ENCODE measurements around the gene EFCAB7. TPM values are rescaled to one million over a fixed set of nuclear protein-coding genes. Genes with fewer than 3 reads are reported as not detected.
"Not testable (repeated sequence)": the region's sequence is repeated elsewhere in the genome, so short reads cannot be mapped to it uniquely, and the experiment has no call there.

EFCAB7 gene
- total RNA-seq, 2 experiments from 2014 or later = 5.7 to 8.9 TPM

DNA sequence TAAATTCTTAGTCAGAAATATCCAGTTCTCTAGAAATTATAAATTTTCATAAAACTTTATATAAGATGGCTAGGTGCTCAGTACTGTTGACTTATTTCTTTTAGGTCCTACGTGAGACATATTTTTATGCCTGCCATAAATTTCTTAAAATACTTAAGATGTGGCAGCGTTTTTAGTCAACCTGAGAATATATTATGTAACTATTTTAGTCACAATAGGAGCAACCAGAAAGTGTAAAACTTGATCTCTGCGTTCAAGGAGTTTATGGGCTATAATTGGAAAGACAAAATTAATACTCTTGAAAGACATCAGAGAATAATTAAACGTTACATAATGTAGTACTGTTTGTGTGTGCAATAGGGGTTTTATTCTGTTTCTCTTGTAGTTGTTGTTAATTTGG lies 45.7 kb downstream of the EFCAB7 start:
- H3K27me3 ChIP-seq (ENCODE audit: control insufficient read depth in 1 of 2, insufficient read depth in 2 of 2, low read length in 2 of 2) = no peaks in the 10 kb centered on the region
- no peaks in the 10 kb centered on the region for H3K4me1 Mint-ChIP-seq (ENCODE audit: low read depth)
- H3K27me3 Mint-ChIP-seq = no peaks in the 10 kb centered on the region
- no peak overlapping the region for H3K27ac Mint-ChIP-seq
- ChIA-PET POLR2A (no interaction called here), CTCF (no interaction called here)
- intact Hi-C loops (cut with DNase I, micrococcal nuclease) = no loop called here
- H3K4me3 Mint-ChIP-seq = no peak overlapping the region
- H3K27ac ChIP-seq (ENCODE audit: low read depth in 1 of 2, low read length in 2 of 2) = no peak overlapping the region
- ATAC-seq (ENCODE audit: poor library complexity) = no peak
- no peaks in the 10 kb centered on the region for H3K9me3 Mint-ChIP-seq
- H3K36me3 Mint-ChIP-seq (ENCODE audit: low read depth) = no peaks in the 10 kb centered on the region
- H3K9me3 ChIP-seq (ENCODE audit: control insufficient read depth in 1 of 2, insufficient read depth in 1 of 2, low read length in 2 of 2) = no peaks in the 10 kb centered on the region
- no peak overlapping the region for H3K4me3 ChIP-seq (ENCODE audit: low read length)
- no peaks in the 10 kb centered on the region for H3K4me1 ChIP-seq (ENCODE audit: insufficient read depth, low read length)
- TF ChIP-seq, protein P1, sequence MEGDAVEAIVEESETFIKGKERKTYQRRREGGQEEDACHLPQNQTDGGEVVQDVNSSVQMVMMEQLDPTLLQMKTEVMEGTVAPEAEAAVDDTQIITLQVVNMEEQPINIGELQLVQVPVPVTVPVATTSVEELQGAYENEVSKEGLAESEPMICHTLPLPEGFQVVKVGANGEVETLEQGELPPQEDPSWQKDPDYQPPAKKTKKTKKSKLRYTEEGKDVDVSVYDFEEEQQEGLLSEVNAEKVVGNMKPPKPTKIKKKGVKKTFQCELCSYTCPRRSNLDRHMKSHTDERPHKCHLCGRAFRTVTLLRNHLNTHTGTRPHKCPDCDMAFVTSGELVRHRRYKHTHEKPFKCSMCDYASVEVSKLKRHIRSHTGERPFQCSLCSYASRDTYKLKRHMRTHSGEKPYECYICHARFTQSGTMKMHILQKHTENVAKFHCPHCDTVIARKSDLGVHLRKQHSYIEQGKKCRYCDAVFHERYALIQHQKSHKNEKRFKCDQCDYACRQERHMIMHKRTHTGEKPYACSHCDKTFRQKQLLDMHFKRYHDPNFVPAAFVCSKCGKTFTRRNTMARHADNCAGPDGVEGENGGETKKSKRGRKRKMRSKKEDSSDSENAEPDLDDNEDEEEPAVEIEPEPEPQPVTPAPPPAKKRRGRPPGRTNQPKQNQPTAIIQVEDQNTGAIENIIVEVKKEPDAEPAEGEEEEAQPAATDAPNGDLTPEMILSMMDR (IDR thresholded peaks at IDR 0.05) = no peak
- no peak for DNase-seq
- no peaks in the 10 kb centered on the region for H3K36me3 ChIP-seq (ENCODE audit: insufficient read depth, low read length)

GRCh38 chr1:63569640-63570316 lies 46.5 kb downstream of the EFCAB7 start:
- H3K4me1 Mint-ChIP-seq (ENCODE audit: low read depth) = no peaks in the 10 kb centered on the region
- H3K9me3 Mint-ChIP-seq = no peaks in the 10 kb centered on the region
- Histone ChIP-seq H3K4me1 (ENCODE audit: insufficient read depth, low read length) (no peaks in the 10 kb centered on the region), H3K27ac (ENCODE audit: low read depth in 1 of 2, low read length in 2 of 2) (no peak overlapping the region), H3K27me3 (ENCODE audit: control insufficient read depth in 1 of 2, insufficient read depth in 2 of 2, low read length in 2 of 2) (no peaks in the 10 kb centered on the region), H3K36me3 (ENCODE audit: insufficient read depth, low read length) (no peaks in the 10 kb centered on the region), H3K9me3 (ENCODE audit: control insufficient read depth in 1 of 2, insufficient read depth in 1 of 2, low read length in 2 of 2) (no peaks in the 10 kb centered on the region), H3K4me3 (ENCODE audit: low read length) (no peak overlapping the region)
- no peaks in the 10 kb centered on the region for H3K27me3 Mint-ChIP-seq
- CTCF ChIA-PET = no interaction called here
- intact Hi-C loops (cut with DNase I, micrococcal nuclease) = no loop called here
- POLR2A ChIA-PET = interaction anchor here (2.0 kb wide), 1 partner anchor 23 kb away, joined by 5 read pairs; the partner anchor contains the start of gene PGM1
- H3K27ac Mint-ChIP-seq = no peak overlapping the region
- H3K4me3 Mint-ChIP-seq = no peak overlapping the region
- no peaks in the 10 kb centered on the region for H3K36me3 Mint-ChIP-seq (ENCODE audit: low read depth)
- TF ChIP-seq, protein P1 (IDR thresholded peaks at IDR 0.05) = no peak
- DNase-seq = no peak
- no peak for ATAC-seq (ENCODE audit: poor library complexity)

- ATAC-seq (ENCODE audit: poor library complexity); H3K4me3 Mint-ChIP-seq; H3K9me3 ChIP-seq (ENCODE audit: control insufficient read depth in 1 of 2, insufficient read depth in 1 of 2, low read length in 2 of 2); H3K27ac Mint-ChIP-seq; H3K27ac ChIP-seq (ENCODE audit: low read depth in 1 of 2, low read length in 2 of 2); H3K4me1 Mint-ChIP-seq (ENCODE audit: low read depth); CTCF ChIA-PET; H3K36me3 Mint-ChIP-seq (ENCODE audit: low read depth); H3K9me3 Mint-ChIP-seq; H3K36me3 ChIP-seq (ENCODE audit: insufficient read depth, low read length); H3K27me3 Mint-ChIP-seq; POLR2A ChIA-PET; H3K27me3 ChIP-seq (ENCODE audit: control insufficient read depth in 1 of 2, insufficient read depth in 2 of 2, low read length in 2 of 2); intact Hi-C loops (cut with DNase I, micrococcal nuclease); DNase-seq; H3K4me1 ChIP-seq (ENCODE audit: insufficient read depth, low read length); H3K4me3 ChIP-seq (ENCODE audit: low read length): not testable (repeated sequence)
Observed at GRCh38 chr1:63572686-63573085, 49.4 kb downstream of the EFCAB7 start.

DNA sequence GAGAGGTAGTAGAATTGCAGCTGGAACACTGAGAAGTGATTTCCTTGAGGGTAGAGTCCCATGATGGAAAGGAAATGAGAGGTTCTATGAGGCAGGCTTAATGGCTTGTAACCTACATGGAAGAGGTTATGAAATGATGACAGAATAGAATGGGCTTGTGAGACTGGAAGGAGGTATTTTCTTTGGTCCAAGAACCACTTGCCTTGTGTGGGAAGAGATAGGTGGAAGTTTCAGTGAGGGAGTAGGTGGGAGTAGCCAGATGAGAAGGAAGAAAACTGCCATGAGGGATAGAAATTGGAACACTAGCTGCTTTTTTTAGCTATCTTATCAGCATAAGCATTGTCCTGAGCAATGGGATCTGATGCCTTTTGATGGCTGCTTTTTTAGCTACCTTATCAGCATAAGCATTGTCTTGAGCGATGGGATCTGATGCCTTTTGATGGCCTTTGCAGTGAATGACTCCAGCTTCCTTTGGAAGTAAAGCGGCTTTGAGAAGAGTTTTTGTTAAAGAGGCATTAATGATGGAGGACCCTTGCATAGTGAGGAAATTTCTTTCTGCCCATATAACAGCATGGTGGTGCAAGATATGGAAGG lies 51.0 kb downstream of the EFCAB7 start:
- not testable (repeated sequence) for H3K27me3 Mint-ChIP-seq; ATAC-seq (ENCODE audit: poor library complexity)

More for the DNA sequence above, 51.0 kb downstream of the EFCAB7 start:
- H3K27ac Mint-ChIP-seq; H3K4me1 Mint-ChIP-seq (ENCODE audit: low read depth); H3K9me3 Mint-ChIP-seq; DNase-seq; CTCF ChIA-PET; H3K27me3 ChIP-seq (ENCODE audit: control insufficient read depth in 1 of 2, insufficient read depth in 2 of 2, low read length in 2 of 2); H3K36me3 ChIP-seq (ENCODE audit: insufficient read depth, low read length); H3K4me3 Mint-ChIP-seq; H3K9me3 ChIP-seq (ENCODE audit: control insufficient read depth in 1 of 2, insufficient read depth in 1 of 2, low read length in 2 of 2); H3K4me1 ChIP-seq (ENCODE audit: insufficient read depth, low read length); H3K36me3 Mint-ChIP-seq (ENCODE audit: low read depth); H3K4me3 ChIP-seq (ENCODE audit: low read length); H3K27ac ChIP-seq (ENCODE audit: low read depth in 1 of 2, low read length in 2 of 2): not testable (repeated sequence)
- intact Hi-C loops (cut with DNase I, micrococcal nuclease) = loop anchor here in 1 of 2 experiments (2.0 kb wide), 1 partner anchor 673 kb away; no protein-coding TSS in a partner anchor
- POLR2A ChIA-PET = interaction anchor here (2.7 kb wide), 1 partner anchor 19 kb away, joined by 6 read pairs; the partner anchor contains the start of gene PGM1

Measured in CD4-positive, alpha-beta T cell (primary cell).